ENCODE results near the gene IGFBP2.

DNA sequence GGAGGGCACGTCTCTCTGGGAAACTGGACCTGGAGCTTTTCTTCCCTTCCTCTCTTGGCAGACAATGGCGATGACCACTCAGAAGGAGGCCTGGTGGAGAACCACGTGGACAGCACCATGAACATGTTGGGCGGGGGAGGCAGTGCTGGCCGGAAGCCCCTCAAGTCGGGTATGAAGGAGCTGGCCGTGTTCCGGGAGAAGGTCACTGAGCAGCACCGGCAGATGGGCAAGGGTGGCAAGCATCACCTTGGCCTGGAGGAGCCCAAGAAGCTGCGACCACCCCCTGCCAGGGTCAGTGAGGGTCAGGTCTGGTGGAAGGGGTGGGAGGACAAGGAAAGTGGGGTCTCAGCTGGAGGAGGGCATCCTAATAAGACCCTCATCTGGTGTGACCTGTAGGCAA lies 27.3 kb downstream of the IGFBP2 start:
- TF ChIP-seq, protein P1, sequence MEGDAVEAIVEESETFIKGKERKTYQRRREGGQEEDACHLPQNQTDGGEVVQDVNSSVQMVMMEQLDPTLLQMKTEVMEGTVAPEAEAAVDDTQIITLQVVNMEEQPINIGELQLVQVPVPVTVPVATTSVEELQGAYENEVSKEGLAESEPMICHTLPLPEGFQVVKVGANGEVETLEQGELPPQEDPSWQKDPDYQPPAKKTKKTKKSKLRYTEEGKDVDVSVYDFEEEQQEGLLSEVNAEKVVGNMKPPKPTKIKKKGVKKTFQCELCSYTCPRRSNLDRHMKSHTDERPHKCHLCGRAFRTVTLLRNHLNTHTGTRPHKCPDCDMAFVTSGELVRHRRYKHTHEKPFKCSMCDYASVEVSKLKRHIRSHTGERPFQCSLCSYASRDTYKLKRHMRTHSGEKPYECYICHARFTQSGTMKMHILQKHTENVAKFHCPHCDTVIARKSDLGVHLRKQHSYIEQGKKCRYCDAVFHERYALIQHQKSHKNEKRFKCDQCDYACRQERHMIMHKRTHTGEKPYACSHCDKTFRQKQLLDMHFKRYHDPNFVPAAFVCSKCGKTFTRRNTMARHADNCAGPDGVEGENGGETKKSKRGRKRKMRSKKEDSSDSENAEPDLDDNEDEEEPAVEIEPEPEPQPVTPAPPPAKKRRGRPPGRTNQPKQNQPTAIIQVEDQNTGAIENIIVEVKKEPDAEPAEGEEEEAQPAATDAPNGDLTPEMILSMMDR (IDR thresholded peaks at IDR 0.05): no peak
- no peak for TF ChIP-seq POLR2A (IDR thresholded peaks at IDR 0.05)
